SU-DHL-6 (cell line): Measurements from ENCODE around the gene PDLIM7.

Experiments
- EZH2phosphoT487 ChIP-seq: fragments of 200-600 bp; sonication (generic), shearing (Covaris generic); conservative IDR thresholded peaks from 2 replicates; pipeline ENCODE4 v1.6.1; 2018; ENCODE audit warnings: mild to moderate bottlenecking, antibody characterized with exemption, low read length, moderate library complexity, mixed read lengths
- TF ChIP-seq, protein P1 (sequence below): fragments of 200-600 bp; sonication (generic); IDR thresholded peaks from one replicate; pipeline ENCODE4 v1.5.1; 2017; ENCODE audit warnings: antibody characterized with exemption, mild to moderate bottlenecking, low read length, moderate library complexity; ENCODE audit not compliant: insufficient read depth, poor library complexity, severe bottlenecking

DNA sequence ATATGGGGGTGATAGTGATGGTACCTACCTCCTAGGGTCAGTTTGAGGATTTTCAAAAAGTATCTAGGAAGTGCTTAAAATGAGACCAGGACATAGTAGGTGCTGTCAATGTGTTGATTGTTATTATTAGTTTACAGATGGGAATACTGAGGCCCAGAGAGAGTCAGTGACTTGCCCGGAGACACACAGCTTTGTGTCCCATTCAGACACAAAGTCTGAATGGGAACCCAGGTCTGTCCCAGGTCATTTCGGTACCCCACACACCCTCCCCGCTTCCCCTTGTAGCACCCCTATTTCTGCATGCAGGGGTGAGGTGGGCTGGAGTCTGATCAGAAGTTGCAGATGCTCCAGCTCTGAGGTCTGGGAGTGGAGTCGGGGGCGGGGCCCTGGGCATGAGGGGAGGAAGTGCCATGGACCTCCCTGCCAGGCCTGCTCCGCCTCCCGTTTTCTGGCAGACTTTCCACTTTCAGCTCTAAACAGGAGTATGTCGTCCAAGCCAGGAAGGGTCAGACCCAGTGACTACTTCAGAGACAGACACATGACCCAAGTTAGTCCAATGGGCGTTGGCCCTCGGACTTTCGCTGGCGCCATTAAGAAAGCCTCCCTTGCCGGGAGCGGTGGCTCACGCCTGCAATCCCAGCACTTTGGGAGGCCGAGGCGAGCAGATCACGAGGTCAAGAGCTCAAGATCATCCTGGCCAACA lies 20.7 kb downstream of the PDLIM7 start:
- TF ChIP-seq, protein P1, sequence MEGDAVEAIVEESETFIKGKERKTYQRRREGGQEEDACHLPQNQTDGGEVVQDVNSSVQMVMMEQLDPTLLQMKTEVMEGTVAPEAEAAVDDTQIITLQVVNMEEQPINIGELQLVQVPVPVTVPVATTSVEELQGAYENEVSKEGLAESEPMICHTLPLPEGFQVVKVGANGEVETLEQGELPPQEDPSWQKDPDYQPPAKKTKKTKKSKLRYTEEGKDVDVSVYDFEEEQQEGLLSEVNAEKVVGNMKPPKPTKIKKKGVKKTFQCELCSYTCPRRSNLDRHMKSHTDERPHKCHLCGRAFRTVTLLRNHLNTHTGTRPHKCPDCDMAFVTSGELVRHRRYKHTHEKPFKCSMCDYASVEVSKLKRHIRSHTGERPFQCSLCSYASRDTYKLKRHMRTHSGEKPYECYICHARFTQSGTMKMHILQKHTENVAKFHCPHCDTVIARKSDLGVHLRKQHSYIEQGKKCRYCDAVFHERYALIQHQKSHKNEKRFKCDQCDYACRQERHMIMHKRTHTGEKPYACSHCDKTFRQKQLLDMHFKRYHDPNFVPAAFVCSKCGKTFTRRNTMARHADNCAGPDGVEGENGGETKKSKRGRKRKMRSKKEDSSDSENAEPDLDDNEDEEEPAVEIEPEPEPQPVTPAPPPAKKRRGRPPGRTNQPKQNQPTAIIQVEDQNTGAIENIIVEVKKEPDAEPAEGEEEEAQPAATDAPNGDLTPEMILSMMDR: no peak
- no peak for TF ChIP-seq EZH2phosphoT487
